Kidney epithelial cell (primary cell): ENCODE measurements around the gene LYAR. TPM values are rescaled to one million over a fixed set of nuclear protein-coding genes. Genes with fewer than 3 reads are reported as not detected.

Source experiments
- DNase-seq: peaks from one replicate; pipeline ENCODE4 v3.0.0-alpha.2; 2010; ENCODE audit warnings: low read depth
- H3K27me3 ChIP-seq: 2 replicates; pipeline ENCODE4 v1.6.0; 2011; ENCODE audit warnings: low read length; ENCODE audit not compliant: control insufficient read depth, insufficient read depth
- H3K36me3 ChIP-seq: 2 replicates; pipeline ENCODE4 v1.5.1; 2011; ENCODE audit warnings: low read length; ENCODE audit not compliant: control insufficient read depth, insufficient read depth
- H3K4me3 ChIP-seq: 2 replicates; pipeline ENCODE4 v1.5.1; 2011; ENCODE audit warnings: low read depth, mild to moderate bottlenecking, control low read depth, low read length
- total RNA-seq: library from RNA; depleted of rRNA; stranded (reverse); fragments of >200 nt; gene quantifications from 2 replicates; pipeline ENCODE4 v1.2.3, GENCODE V29; 2015
- TF ChIP-seq, protein P1 (sequence below): IDR thresholded peaks from 2 replicates; pipeline ENCODE4 v1.5.1; 2011; ENCODE audit warnings: mild to moderate bottlenecking, moderate library complexity, low read length, control low read depth, inconsistent platforms; ENCODE audit not compliant: insufficient read depth, poor library complexity, severe bottlenecking

The LYAR gene
- total RNA-seq, 1 donor from 2014 or later = 21.0 TPM

- H3K36me3 ChIP-seq = no peaks in the 10 kb centered on the region
- DNase-seq = no peak
- TF ChIP-seq, protein P1, sequence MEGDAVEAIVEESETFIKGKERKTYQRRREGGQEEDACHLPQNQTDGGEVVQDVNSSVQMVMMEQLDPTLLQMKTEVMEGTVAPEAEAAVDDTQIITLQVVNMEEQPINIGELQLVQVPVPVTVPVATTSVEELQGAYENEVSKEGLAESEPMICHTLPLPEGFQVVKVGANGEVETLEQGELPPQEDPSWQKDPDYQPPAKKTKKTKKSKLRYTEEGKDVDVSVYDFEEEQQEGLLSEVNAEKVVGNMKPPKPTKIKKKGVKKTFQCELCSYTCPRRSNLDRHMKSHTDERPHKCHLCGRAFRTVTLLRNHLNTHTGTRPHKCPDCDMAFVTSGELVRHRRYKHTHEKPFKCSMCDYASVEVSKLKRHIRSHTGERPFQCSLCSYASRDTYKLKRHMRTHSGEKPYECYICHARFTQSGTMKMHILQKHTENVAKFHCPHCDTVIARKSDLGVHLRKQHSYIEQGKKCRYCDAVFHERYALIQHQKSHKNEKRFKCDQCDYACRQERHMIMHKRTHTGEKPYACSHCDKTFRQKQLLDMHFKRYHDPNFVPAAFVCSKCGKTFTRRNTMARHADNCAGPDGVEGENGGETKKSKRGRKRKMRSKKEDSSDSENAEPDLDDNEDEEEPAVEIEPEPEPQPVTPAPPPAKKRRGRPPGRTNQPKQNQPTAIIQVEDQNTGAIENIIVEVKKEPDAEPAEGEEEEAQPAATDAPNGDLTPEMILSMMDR = no peak
- no peaks in the 10 kb centered on the region for H3K27me3 ChIP-seq
- H3K4me3 ChIP-seq = no peak overlapping the region
These were observed 36.2 kb upstream of the LYAR start for GRCh38 chr4:4326166-4326565.

GRCh38 chr4:4325321-4325720 is 35.4 kb upstream of the LYAR start:
- no peaks in the 10 kb centered on the region for H3K36me3 ChIP-seq
- no peak overlapping the region for H3K4me3 ChIP-seq
- DNase-seq = no peak
- no peaks in the 10 kb centered on the region for H3K27me3 ChIP-seq
- TF ChIP-seq, protein P1 = no peak

DNA sequence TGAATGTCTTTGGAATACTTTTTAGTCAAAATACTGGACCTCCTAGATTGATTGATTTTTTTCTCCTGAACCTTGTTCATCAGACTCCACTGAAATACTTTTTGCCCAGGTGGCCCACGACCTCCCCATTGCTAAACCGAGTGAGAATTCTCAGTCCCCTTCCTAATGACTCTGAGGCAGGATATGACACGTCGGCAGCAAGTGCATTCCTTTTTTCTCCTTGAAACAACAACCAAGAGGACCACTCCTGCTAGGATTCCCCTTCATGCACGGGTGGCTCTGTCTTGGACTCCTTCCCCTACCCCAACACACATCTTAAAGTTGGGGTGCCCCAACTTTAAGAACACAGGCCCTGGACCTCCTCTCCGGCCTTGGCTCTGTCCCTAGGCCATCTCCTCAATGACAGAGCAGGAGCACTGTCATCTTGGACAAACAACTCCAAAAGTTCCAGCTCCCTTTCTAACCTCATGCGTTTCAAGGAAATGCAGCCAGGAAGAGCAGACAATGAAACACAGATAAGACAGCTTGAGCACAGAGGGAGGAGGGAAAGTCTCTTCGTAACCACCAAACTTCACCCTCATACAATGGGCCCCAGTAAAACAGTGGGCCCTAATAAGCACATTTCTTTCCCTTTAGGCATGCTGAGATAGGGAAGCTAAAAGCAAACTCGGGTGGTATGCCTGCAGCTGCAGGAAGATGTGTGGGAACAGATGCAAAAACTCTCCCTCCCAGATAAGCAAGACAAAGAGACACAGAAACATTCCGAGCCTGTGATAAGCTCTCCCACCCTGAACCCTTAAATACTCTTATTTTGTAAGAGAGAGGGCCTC is 34.0 kb upstream of the LYAR start:
- H3K4me3 ChIP-seq = no peak overlapping the region
- no peaks in the 10 kb centered on the region for H3K27me3 ChIP-seq
- DNase-seq = no peak
- no peaks in the 10 kb centered on the region for H3K36me3 ChIP-seq
- TF ChIP-seq, protein P1 = no peak

DNA sequence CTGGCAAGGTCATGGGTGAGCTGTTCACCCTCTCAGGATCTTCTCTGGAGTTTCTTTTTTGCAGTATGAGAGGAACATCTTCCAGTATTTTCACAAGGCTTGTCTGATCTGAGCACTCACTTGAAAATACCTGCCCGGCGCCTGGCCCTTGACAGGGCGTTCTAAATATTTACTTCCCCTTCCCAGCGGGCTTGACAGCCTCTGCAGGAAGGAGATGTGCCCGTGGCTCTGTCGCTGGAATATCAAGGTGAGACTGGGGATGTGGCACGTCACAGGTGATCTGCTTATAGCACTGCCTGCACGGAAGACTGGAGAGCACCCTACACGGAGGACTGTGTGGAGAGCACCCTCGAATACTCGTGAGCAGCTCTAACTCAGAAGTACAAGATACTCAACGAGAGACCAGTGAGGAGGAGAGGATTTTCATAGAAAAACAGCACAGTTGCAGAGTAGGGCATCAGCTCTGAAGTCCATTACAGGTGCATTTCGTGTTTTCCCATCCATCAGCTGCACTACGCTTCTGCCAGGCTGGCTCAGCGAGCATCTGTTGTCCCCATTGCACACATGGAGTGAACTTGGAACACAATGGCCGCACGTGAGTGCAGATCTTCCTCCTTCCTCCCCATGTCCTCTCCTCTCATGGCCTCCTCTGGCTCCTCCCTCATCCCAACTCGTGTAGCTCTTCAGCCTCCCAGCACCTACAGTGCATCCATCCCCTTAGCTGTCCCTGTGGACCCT is 32.2 kb upstream of the LYAR start:
- H3K36me3 ChIP-seq = no peaks in the 10 kb centered on the region
- no peak for DNase-seq
- H3K4me3 ChIP-seq = no peak overlapping the region
- TF ChIP-seq, protein P1 = no peak
- H3K27me3 ChIP-seq = no peaks in the 10 kb centered on the region

DNA sequence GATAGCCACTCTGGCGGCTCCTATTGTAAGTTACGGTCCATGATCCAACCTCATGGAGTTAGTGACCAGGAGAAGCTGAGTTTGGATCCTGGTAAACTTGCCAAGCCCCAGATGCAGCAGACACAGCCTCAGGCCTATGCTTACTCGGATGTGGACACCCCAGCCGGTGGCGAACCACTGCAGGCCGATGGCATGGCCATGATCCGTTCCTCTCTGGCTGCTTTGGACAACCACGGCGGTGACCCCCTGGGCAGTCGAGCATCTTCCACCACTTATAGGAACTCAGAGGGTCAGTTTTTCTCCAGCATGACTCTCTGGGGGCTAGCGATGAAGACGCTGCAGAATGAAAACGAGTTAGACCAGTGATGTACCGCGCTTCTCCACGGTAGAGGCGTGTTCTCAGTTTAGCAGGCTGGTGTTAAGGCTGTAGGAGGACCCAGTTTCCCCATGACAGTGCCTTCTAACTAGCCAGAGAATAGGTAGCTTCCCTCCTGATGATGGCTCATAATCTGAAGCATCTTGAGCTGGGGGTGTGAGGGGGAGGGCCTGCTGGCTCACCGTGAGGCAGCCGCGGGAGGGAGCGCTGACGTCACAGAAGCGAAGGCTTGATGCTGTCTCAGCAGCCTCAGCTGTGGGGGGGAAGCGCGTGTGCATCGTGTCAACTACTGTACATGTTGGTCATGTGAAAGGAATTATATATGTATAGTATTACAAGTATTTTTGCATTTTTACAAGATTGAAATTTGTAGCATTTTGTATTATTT is 31.2 kb upstream of the LYAR start:
- H3K4me3 ChIP-seq = no peak overlapping the region
- TF ChIP-seq, protein P1 = no peak
- H3K27me3 ChIP-seq = no peaks in the 10 kb centered on the region
- DNase-seq = no peak
- no peaks in the 10 kb centered on the region for H3K36me3 ChIP-seq
